Vagina (tissue), 2 donors: ENCODE measurements around the gene MB21D2.

Experiments used
- CTCF ChIP-seq, 3 experiments: fragments of 450-650 bp in 2 of 3; fragments of 200-600 bp in 1 of 3; sonication (generic) in 1 of 3; IDR thresholded peaks; one replicate each; pipeline ENCODE4 v1.5.1; 2017 to 2019; ENCODE audit warnings: antibody characterized with exemption in 3 of 3, mild to moderate bottlenecking in 2 of 3, moderate library complexity in 2 of 3
- POLR2A ChIP-seq, 2 donors: fragments of 450-650 bp; IDR thresholded peaks; one replicate each; pipeline ENCODE4 v1.6.1; 2017; ENCODE audit warnings: antibody characterized with exemption in 2 of 2, mild to moderate bottlenecking in 2 of 2, moderate library complexity in 2 of 2

DNA sequence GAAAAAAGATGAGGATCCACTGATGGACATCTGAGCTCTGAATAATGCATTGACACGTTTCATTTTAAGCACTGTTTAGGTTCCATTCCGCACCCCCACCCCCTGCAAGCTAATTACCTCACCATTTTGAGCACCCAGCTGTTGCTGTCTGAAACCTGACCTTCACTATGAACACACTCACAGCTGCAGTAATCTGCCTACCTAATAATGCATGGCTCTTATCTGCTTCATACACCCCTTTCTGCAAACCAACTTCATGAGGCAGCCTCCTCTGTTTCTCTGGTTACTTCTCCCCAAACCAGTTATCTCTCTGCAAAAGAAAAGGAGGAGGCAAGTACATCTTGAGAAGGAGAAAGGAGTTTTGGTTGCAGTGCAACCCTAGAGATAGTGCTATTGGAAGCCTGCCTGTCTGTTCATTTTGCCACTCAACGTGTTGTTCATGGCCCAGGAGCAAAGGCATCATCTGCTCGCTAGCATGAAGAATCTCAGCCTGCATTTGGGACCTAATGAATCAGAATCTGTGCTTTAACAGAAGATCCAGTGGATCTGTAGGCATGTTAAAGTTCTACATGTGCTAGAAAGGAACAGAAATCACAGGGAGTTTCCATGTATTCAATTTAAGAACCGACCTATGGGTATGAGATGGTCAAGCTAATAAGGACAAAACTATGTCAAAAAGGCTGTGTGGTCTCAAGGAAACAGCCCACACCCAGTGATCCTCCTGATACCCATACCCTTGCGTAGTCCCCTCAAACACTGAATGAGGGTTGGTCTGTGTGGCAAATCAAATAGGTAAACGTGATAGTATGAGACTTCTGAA lies 87.2 kb downstream of the MB21D2 start:
- no peak for TF ChIP-seq CTCF (IDR thresholded peaks at IDR 0.05)
- no peak for TF ChIP-seq POLR2A (IDR thresholded peaks at IDR 0.05)
